HepG2 (cell line): ENCODE data around the gene UGP2. TPM values are rescaled to one million over a fixed set of nuclear protein-coding genes. Genes with fewer than 3 reads are reported as not detected.

Experiments used
- KLF11 ChIP-seq: IDR thresholded peaks from 2 replicates; pipeline ENCODE4 v1.6.1; 2016; ENCODE audit warnings: missing compliant biosample characterization
- MTF2 ChIP-seq: sonication (generic); formaldehyde crosslinking; IDR thresholded peaks from 2 replicates; pipeline ENCODE4 v1.5.0; 2020; ENCODE audit warnings: missing genetic modification reagents, borderline replicate concordance
- NCOA1 ChIP-seq: sonication (generic); formaldehyde crosslinking; IDR thresholded peaks from 2 replicates; pipeline ENCODE4 v1.9.0; 2021; ENCODE audit warnings: missing genetic modification reagents
- NFKBIZ ChIP-seq: IDR thresholded peaks from 2 replicates; pipeline ENCODE4 v1.6.1; 2018; ENCODE audit warnings: missing genetic modification reagents, missing compliant biosample characterization
- TEAD3 ChIP-seq: optimal IDR thresholded peaks from 2 replicates; pipeline ENCODE3; 2016; ENCODE audit warnings: borderline replicate concordance
- polyA plus RNA-seq, 8 experiments: library from polyadenylated mRNA; depleted of rRNA in 3 of 8; stranded (reverse) in 7 of 8; unstranded in 1 of 8; fragments of >200 nt; fragmentation: Illumina TruSeq in 4 of 8; extraction: Trizol in 4 of 8; gene quantifications; 2 replicates each; pipeline versions ENCODE4 v1.2.1 to v1.2.3, GENCODE V29; 2011 to 2016; ENCODE audit warnings: low read depth in 4 of 8, missing spikeins in 1 of 8, mixed read lengths in 1 of 8; ENCODE audit not compliant: insufficient read depth in 1 of 8
- total RNA-seq, 5 experiments: library from RNA; depleted of rRNA; stranded (reverse); fragments of >200 nt; fragmentation: Illumina TruSeq; extraction: Trizol; gene quantifications; 2 replicates each; pipeline ENCODE4 v1.2.3, GENCODE V29; 2016; ENCODE audit warnings: low read depth in 1 of 5
- TF ChIP-seq, protein P1 (sequence below): sonication (generic); formaldehyde crosslinking; IDR thresholded peaks from 2 replicates; pipeline ENCODE4 v1.4.0; 2020; ENCODE audit warnings: mild to moderate bottlenecking, missing genetic modification reagents
- TF ChIP-seq, protein P2 (sequence below): sonication (generic); formaldehyde crosslinking; IDR thresholded peaks from 2 replicates; pipeline ENCODE4 v1.8.1; 2023; ENCODE audit warnings: mild to moderate bottlenecking, missing genetic modification reagents, borderline replicate concordance
- TF ChIP-seq, protein P3 (sequence below), 2 experiments: sonication (generic) in 1 of 2; formaldehyde crosslinking in 1 of 2; IDR thresholded peaks; 2 replicates each; pipeline versions ENCODE4 v1.6.1 to v1.9.0; 2014 to 2022; ENCODE audit warnings: antibody characterized with exemption in 1 of 2, borderline replicate concordance in 1 of 2, inconsistent platforms in 1 of 2, low read depth in 1 of 2, missing genetic modification reagents in 1 of 2
- TF ChIP-seq, protein P4 (sequence below): sonication (generic); IDR thresholded peaks from 2 replicates; pipeline ENCODE4 v1.6.1; 2016; ENCODE audit warnings: low read depth, borderline replicate concordance
- TF ChIP-seq, protein P5 (sequence below), 2 experiments: sonication (generic) in 1 of 2; formaldehyde crosslinking in 1 of 2; IDR thresholded peaks; 2 replicates each; pipeline versions ENCODE4 v1.5.1 to v1.6.1; 2011 to 2020; ENCODE audit warnings: borderline replicate concordance in 1 of 2, low read depth in 1 of 2, low read length in 1 of 2, mild to moderate bottlenecking in 1 of 2, missing genetic modification reagents in 1 of 2, moderate library complexity in 1 of 2

UGP2 gene
- total and polyA plus RNA-seq, 2 of the 13 experiments (the other 11 are each of a cell fraction or from before 2014, with no cell fraction given), result 96.0 to 134 TPM

DNA sequence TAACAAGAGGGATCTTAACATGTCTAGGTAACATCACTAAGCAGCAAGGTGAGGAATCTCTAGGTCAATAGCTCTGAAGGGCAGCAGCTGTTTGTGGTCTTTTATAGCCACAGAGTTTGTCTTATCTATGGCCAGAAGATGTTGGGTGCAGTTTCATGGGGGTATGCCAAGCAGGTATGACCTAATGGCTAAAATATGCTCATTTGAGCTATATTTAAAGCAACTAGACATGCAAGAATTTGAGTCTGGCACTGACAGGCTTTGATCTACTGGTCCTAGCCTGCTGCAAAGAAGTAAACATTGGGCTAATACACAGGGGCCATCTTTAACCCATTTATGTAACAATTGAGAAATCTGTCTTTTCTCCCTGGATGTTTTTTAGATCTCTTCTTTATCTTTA, 13.9 kb upstream of the UGP2 start (continued):
- TF ChIP-seq, protein P1, sequence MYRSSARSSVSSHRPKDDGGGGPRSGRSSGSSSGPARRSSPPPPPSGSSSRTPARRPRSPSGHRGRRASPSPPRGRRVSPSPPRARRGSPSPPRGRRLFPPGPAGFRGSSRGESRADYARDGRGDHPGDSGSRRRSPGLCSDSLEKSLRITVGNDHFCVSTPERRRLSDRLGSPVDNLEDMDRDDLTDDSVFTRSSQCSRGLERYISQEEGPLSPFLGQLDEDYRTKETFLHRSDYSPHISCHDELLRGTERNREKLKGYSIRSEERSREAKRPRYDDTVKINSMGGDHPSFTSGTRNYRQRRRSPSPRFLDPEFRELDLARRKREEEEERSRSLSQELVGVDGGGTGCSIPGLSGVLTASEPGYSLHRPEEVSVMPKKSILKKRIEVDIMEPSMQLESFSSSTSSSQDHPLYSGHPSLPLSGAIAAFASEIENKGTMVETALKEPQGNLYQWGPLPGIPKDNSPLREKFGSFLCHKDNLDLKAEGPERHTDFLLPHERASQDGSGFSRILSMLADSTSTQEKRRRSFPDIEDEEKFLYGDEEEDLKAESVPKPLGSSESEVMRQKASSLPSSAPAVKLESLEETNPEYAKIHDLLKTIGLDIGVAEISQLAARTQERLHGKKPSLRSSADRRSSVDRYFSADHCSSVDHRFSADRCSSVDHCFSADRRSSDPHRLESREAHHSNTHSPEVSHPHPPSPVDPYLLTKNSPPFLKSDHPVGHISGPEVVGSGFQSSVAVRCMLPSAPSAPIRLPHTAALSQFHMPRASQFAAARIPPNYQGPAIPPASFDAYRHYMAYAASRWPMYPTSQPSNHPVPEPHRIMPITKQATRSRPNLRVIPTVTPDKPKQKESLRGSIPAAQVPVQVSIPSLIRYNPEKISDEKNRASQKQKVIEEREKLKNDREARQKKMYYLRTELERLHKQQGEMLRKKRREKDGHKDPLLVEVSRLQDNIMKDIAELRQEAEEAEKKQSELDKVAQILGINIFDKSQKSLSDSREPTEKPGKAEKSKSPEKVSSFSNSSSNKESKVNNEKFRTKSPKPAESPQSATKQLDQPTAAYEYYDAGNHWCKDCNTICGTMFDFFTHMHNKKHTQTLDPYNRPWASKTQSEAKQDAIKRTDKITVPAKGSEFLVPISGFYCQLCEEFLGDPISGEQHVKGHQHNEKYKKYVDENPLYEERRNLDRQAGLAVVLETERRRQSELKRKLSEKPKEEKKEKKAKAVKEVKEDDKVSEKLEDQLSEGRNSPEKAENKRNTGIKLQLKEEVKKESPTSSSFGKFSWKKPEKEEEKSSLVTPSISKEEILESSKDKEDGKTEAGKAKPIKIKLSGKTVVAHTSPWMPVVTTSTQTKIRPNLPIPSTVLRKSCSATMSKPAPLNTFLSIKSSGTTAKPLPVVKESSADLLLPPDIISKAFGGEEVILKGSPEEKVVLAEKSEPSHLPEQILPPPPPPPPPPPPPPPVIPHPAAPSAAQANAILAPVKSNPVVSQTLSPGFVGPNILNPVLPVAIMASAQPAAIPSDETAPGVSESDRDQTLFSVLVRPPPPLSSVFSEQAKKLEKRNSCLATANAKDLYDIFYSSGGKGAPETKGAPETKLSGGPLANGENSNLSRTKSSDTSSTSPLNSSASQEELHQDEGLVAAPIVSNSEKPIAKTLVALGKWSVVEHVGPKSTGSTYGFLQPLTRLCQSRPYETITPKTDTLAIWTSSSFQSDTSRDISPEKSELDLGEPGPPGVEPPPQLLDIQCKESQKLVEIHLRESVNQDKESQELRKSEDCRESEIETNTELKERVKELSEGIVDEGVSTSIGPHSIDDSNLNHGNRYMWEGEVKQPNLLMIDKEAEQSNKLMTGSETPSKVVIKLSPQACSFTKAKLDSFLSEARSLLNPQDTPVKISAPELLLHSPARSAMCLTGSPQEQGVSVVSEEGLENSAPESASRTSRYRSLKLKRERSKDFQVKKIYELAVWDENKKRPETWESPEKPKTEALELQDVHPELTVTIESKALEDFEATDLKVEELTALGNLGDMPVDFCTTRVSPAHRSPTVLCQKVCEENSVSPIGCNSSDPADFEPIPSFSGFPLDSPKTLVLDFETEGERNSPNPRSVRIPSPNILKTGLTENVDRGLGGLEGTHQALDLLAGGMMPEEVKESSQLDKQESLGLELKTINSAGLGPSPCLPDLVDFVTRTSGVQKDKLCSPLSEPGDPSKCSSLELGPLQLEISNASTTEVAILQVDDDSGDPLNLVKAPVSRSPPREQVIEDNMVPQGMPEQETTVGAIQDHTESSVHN, result no peak
- TF ChIP-seq NCOA1 (0 out of 2 replicates have a peak, but pooled peaks have one; percentile 46), KLF11 (CRISPR knock-in tag) (no peak), NFKBIZ (no peak), TEAD3 (CRISPR knock-in tag) (peak; percentile 96), MTF2 (CRISPR knock-in tag) (no peak)
- TF ChIP-seq, protein P2, sequence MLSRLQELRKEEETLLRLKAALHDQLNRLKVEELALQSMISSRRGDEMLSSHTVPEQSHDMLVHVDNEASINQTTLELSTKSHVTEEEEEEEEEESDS (CRISPR knock-in tag), result no peak
- TF ChIP-seq, protein P3, sequence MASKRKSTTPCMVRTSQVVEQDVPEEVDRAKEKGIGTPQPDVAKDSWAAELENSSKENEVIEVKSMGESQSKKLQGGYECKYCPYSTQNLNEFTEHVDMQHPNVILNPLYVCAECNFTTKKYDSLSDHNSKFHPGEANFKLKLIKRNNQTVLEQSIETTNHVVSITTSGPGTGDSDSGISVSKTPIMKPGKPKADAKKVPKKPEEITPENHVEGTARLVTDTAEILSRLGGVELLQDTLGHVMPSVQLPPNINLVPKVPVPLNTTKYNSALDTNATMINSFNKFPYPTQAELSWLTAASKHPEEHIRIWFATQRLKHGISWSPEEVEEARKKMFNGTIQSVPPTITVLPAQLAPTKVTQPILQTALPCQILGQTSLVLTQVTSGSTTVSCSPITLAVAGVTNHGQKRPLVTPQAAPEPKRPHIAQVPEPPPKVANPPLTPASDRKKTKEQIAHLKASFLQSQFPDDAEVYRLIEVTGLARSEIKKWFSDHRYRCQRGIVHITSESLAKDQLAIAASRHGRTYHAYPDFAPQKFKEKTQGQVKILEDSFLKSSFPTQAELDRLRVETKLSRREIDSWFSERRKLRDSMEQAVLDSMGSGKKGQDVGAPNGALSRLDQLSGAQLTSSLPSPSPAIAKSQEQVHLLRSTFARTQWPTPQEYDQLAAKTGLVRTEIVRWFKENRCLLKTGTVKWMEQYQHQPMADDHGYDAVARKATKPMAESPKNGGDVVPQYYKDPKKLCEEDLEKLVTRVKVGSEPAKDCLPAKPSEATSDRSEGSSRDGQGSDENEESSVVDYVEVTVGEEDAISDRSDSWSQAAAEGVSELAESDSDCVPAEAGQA (IDR thresholded peaks at IDR 0.05; ENCODE audit: low read depth), result no peak
- TF ChIP-seq, protein P3 (CRISPR knock-in tag; IDR thresholded peaks at IDR 0.05; ENCODE audit: borderline replicate concordance), result no peak
- TF ChIP-seq, protein P4, sequence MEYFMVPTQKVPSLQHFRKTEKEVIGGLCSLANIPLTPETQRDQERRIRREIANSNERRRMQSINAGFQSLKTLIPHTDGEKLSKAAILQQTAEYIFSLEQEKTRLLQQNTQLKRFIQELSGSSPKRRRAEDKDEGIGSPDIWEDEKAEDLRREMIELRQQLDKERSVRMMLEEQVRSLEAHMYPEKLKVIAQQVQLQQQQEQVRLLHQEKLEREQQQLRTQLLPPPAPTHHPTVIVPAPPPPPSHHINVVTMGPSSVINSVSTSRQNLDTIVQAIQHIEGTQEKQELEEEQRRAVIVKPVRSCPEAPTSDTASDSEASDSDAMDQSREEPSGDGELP, result peak; percentile 64; the same call in 1 of the 2 replicates
- TF ChIP-seq, protein P5, sequence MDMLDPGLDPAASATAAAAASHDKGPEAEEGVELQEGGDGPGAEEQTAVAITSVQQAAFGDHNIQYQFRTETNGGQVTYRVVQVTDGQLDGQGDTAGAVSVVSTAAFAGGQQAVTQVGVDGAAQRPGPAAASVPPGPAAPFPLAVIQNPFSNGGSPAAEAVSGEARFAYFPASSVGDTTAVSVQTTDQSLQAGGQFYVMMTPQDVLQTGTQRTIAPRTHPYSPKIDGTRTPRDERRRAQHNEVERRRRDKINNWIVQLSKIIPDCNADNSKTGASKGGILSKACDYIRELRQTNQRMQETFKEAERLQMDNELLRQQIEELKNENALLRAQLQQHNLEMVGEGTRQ (IDR thresholded peaks at IDR 0.05; ENCODE audit: low read depth, low read length), result no peak
- TF ChIP-seq, protein P5 (CRISPR knock-in tag; IDR thresholded peaks at IDR 0.05; ENCODE audit: borderline replicate concordance), result no peak
